IMR-90 (cell line): ENCODE results near the gene TMEM176B. TPM values are rescaled to one million over a fixed set of nuclear protein-coding genes. Genes with fewer than 3 reads are reported as not detected.

ENCODE experiments used
- ATAC-seq: fragments of 200-7000 bp; cut with Tn5 transposase; 2 replicates; pipeline ENCODE4 v1.9.1; 2020; ENCODE audit warnings: low read depth, mild to moderate bottlenecking, moderate library complexity
- BruUV-seq: library from RNA; stranded (reverse); fragments of 400-500 nt; replicated peaks from 2 replicates; lab custom pipeline; 2021; lab: Mats Ljungman, UMichigan
- CTCF ChIA-PET: fragments of 300-600 bp; formaldehyde crosslinking; extraction: SDS; loops from one replicate; lab custom pipeline; 2021; ENCODE audit warnings: antibody characterized with exemption; lab: Yijun Ruan, JAX
- POLR2A ChIA-PET: fragments of 300-600 bp; sonication (Branson Sonifier 250); formaldehyde crosslinking; loops from one replicate; lab custom pipeline; 2022; ENCODE audit warnings: antibody characterized with exemption; ENCODE audit not compliant: unreplicated experiment; lab: Charles Lee
- DNase-seq: peaks from one replicate; pipeline ENCODE4 v3.0.0; 2013
- H2AFZ ChIP-seq: replicated peaks from 2 replicates; pipeline ENCODE3; 2013; ENCODE audit warnings: low read length, mild to moderate bottlenecking; ENCODE audit not compliant: poor library complexity
- H2AK5ac ChIP-seq: 2 replicates; pipeline ENCODE4 v1.6.1; 2013; ENCODE audit warnings: low read depth, low read length, inconsistent platforms
- H2AK9ac ChIP-seq: replicated peaks from 2 replicates; pipeline ENCODE3; 2013; ENCODE audit warnings: mild to moderate bottlenecking, low read depth, low read length, moderate library complexity; ENCODE audit not compliant: poor library complexity
- H2BK120ac ChIP-seq: 2 replicates; pipeline ENCODE4 v1.6.1; 2013; ENCODE audit warnings: low read depth, low read length, inconsistent platforms
- H2BK15ac ChIP-seq: 3 replicates; pipeline ENCODE4 v1.6.1; 2013; ENCODE audit warnings: low read depth, low read length, inconsistent platforms
- H2BK20ac ChIP-seq: 2 replicates; pipeline ENCODE4 v1.6.1; 2013; ENCODE audit warnings: low read depth, mild to moderate bottlenecking, inconsistent platforms, low read length, moderate library complexity
- H2BK5ac ChIP-seq: 2 replicates; pipeline ENCODE4 v1.6.1; 2013; ENCODE audit warnings: mild to moderate bottlenecking, low read depth, low read length, inconsistent platforms; ENCODE audit not compliant: poor library complexity, severe bottlenecking
- H3K14ac ChIP-seq: replicated peaks from 2 replicates; pipeline ENCODE4 v1.6.1; 2013; ENCODE audit warnings: low read depth, low read length, inconsistent platforms
- H3K18ac ChIP-seq: 2 replicates; pipeline ENCODE4 v1.6.1; 2013; ENCODE audit warnings: low read depth, low read length, control low read depth
- H3K23ac ChIP-seq: 2 replicates; pipeline ENCODE4 v1.6.1; 2013; ENCODE audit warnings: low read depth, low read length, inconsistent platforms
- H3K27ac ChIP-seq: 2 replicates; pipeline ENCODE4 v1.5.1; 2013; ENCODE audit warnings: mild to moderate bottlenecking, control low read depth, low read length; ENCODE audit not compliant: insufficient read depth
- H3K27me3 ChIP-seq: 2 replicates; pipeline ENCODE4 v1.6.1; 2013; ENCODE audit warnings: low read length; ENCODE audit not compliant: control insufficient read depth, insufficient read depth
- H3K36me3 ChIP-seq: 2 replicates; pipeline ENCODE4 v1.6.1; 2013; ENCODE audit warnings: low read length, mixed read lengths; ENCODE audit not compliant: control insufficient read depth, insufficient read depth
- H3K4ac ChIP-seq: 2 replicates; pipeline ENCODE4 v1.6.1; 2013; ENCODE audit warnings: low read depth, low read length, inconsistent platforms
- H3K4me1 ChIP-seq: 2 replicates; pipeline ENCODE4 v1.6.1; 2013; ENCODE audit warnings: low read length, mixed read lengths; ENCODE audit not compliant: control insufficient read depth, insufficient read depth
- H3K4me2 ChIP-seq: 2 replicates; pipeline ENCODE4 v1.6.1; 2013; ENCODE audit warnings: low read depth, mild to moderate bottlenecking, control low read depth, low read length, moderate library complexity
- H3K4me3 ChIP-seq: 2 replicates; pipeline ENCODE4 v1.5.1; 2013; ENCODE audit warnings: low read depth, mild to moderate bottlenecking, control low read depth, low read length, moderate library complexity; ENCODE audit not compliant: insufficient read depth
- H3K56ac ChIP-seq: 2 replicates; pipeline ENCODE4 v1.6.1; 2013; ENCODE audit warnings: low read length, inconsistent platforms; ENCODE audit not compliant: insufficient read depth; ENCODE audit errors: extremely low read depth
- H3K79me1 ChIP-seq, 2 experiments: 2 replicates each; pipeline ENCODE4 v1.6.1; 2013; ENCODE audit warnings: low read length in 2 of 2, inconsistent platforms in 1 of 2, low read depth in 1 of 2
- H3K9ac ChIP-seq: 2 replicates; pipeline ENCODE4 v1.6.1; 2013; ENCODE audit warnings: low read depth, low read length, control low read depth
- H3K9me1 ChIP-seq: 2 replicates; pipeline ENCODE4 v1.6.1; 2013; ENCODE audit warnings: low read length, inconsistent platforms; ENCODE audit not compliant: insufficient read depth
- H3K9me3 ChIP-seq: 2 replicates; pipeline ENCODE4 v1.6.1; 2013; ENCODE audit warnings: low read length; ENCODE audit not compliant: control insufficient read depth, insufficient read depth
- H4K20me1 ChIP-seq: 2 replicates; pipeline ENCODE4 v1.6.1; 2013; ENCODE audit warnings: low read length, inconsistent platforms; ENCODE audit not compliant: insufficient read depth
- H4K5ac ChIP-seq: 2 replicates; pipeline ENCODE4 v1.6.1; 2013; ENCODE audit warnings: mild to moderate bottlenecking, low read depth, low read length, control low read depth
- H4K8ac ChIP-seq, 2 experiments: 2 replicates each; pipeline ENCODE4 v1.6.1; 2013; ENCODE audit warnings: low read depth in 2 of 2, low read length in 2 of 2, control low read depth in 1 of 2, inconsistent platforms in 1 of 2
- H4K91ac ChIP-seq: 2 replicates; pipeline ENCODE4 v1.6.1; 2013; ENCODE audit warnings: low read depth, low read length, inconsistent platforms; ENCODE audit not compliant: insufficient read depth
- CEBPB ChIP-seq: IDR thresholded peaks from 2 replicates; pipeline ENCODE4 v1.6.1; 2012; ENCODE audit warnings: low read depth, low read length, improper control_type of control experiment
- CHD1 ChIP-seq: IDR thresholded peaks from 2 replicates; pipeline ENCODE4 v1.6.1; 2012; ENCODE audit warnings: low read depth, low read length, improper control_type of control experiment
- FOS ChIP-seq: fragments of 150-350 bp; IDR thresholded peaks from 2 replicates; pipeline ENCODE4 v1.6.1; 2016; ENCODE audit warnings: low read depth, low read length
- MXI1 ChIP-seq: IDR thresholded peaks from 2 replicates; pipeline ENCODE4 v1.6.1; 2012; ENCODE audit warnings: low read depth, mild to moderate bottlenecking, low read length, moderate library complexity, borderline replicate concordance
- RCOR1 ChIP-seq: IDR thresholded peaks from 2 replicates; pipeline ENCODE4 v1.6.1; 2012; ENCODE audit warnings: mild to moderate bottlenecking, low read length, improper control_type of control experiment; ENCODE audit not compliant: insufficient replicate concordance
- RFX5 ChIP-seq: IDR thresholded peaks from 2 replicates; pipeline ENCODE4 v1.8.0; 2012; ENCODE audit warnings: low read depth, mild to moderate bottlenecking, low read length, moderate library complexity
- SMC3 ChIP-seq: fragments of 150-350 bp; IDR thresholded peaks from 2 replicates; pipeline ENCODE4 v1.6.1; 2016; ENCODE audit warnings: low read depth, mild to moderate bottlenecking, antibody characterized with exemption, low read length, moderate library complexity
- WGBS, 2 experiments: methylation state at CpG; one replicate each; pipeline versions ENCODE4 v1.1.5 to v1.1.7; 2013; ENCODE audit warnings: missing lambda C conversion rate in 2 of 2; ENCODE audit not compliant: insufficient read length in 1 of 2; ENCODE audit errors: extremely low coverage in 2 of 2; 5-methylcytosine and 5-hydroxymethylcytosine counted together
- dilution Hi-C: fragments of 300-500 bp; cut with HindIII; formaldehyde crosslinking; loops from one replicate; pipeline ENCODE4 v1.14.3; 2018; ENCODE audit warnings: low sequenced_read_pairs; ENCODE audit not compliant: unreplicated experiment
- in situ Hi-C: fragments of 300-500 bp; cut with MboI; formaldehyde crosslinking; loops from 3 replicates; pipeline ENCODE4 v1.14.3; 2019; ENCODE audit warnings: low sequenced_read_pairs, inconsistent platforms, mixed read lengths
- intact Hi-C: fragments of 100-400 bp; cut with micrococcal nuclease; formaldehyde crosslinking; loops from 2 replicates; pipeline ENCODE4 v1.10.0; 2022
- polyA plus RNA-seq, 3 experiments: library from polyadenylated mRNA; depleted of rRNA; stranded (reverse); fragments of >200 nt; gene quantifications; 2 replicates each; pipeline ENCODE4 v1.2.3, GENCODE V29; 2012; ENCODE audit warnings: low replicate concordance in 1 of 3
- total RNA-seq: library from RNA; depleted of rRNA; stranded (reverse); fragments of >200 nt; gene quantifications from 2 replicates; pipeline ENCODE4 v1.2.3, GENCODE V29; 2012
- TF ChIP-seq, protein P1 (sequence below): fragments of 150-350 bp; IDR thresholded peaks from 2 replicates; pipeline ENCODE4 v1.6.1; 2016; ENCODE audit warnings: low read depth, mild to moderate bottlenecking, low read length, moderate library complexity, borderline replicate concordance
- TF ChIP-seq, protein P2 (sequence below): conservative IDR thresholded peaks from 2 replicates; pipeline ENCODE4 v1.5.1; 2012; ENCODE audit warnings: mild to moderate bottlenecking, low read depth, low read length, improper control_type of control experiment

Gene TMEM176B
- total and polyA plus RNA-seq, 2 of the 4 experiments (the other 2 are of a cell fraction) = not detected

DNA sequence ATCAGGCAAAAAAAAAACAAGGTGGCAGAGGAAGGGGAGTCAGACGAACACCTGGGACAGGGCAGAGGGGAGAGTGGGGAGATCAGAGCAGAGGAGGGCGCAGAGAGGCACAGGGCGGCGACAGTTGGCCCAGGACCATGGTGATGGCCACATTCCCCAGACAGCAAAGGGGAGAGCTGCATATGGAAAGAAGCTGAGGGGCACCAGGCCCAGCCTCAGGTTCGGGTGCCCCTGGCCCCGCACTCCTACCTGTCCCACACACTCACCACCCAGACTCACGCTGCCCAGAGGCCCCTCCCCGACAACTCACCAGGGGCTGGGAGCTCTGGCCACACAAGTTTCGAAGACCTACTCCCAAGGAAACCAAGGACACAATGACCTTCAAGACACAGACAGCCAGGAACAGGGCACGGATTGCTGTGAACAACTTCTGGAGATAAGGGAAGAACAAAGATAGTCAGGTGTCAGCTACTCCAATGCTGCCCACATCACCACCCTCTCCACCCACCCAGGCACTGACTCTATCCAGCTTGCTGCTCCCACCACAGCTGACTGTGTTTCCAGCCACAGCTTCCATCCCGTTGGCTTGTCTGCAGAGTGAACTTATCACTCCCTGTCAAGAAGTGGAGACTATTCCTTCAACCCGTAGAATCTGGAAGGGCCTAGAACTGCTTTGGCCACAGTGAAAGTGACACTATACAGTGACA lies 8.3 kb downstream of the TMEM176B start:
- 67% methylated on average over 3 of the region's 12 CpGs; no CpG with 5 or more reads in 1 of the 2 experiments for WGBS, 2 experiments
- Histone ChIP-seq H3K9ac (no peak overlapping the region), H3K27me3 (no peaks in the 10 kb centered on the region), H3K36me3 (peaks cover 3% of the 10 kb centered on the region; the same call in 1 of the 2 replicates), H3K18ac (no peak overlapping the region; the same call in 1 of the 2 replicates), H3K9me1 (no peaks in the 10 kb centered on the region), H3K23ac (no peak overlapping the region), H2BK20ac (no peak overlapping the region), H4K20me1 (no peaks in the 10 kb centered on the region), H3K79me1 (no peaks in the 10 kb centered on the region), H3K4ac (no peak overlapping the region), H2BK15ac (no peak overlapping the region), H3K4me3 (no peak overlapping the region), H3K9me3 (no peaks in the 10 kb centered on the region), H2AK5ac (0 out of 2 replicates have a peak overlapping the region, but pooled peaks have one; percentile 32), H3K56ac (no peak overlapping the region), H2BK120ac (peak overlapping the region; percentile 38; the same call in 1 of the 2 replicates), H3K27ac (no peak overlapping the region), H4K91ac (no peak overlapping the region), H3K4me1 (peaks cover 19% of the 10 kb centered on the region; the same call in 1 of the 2 replicates), H4K5ac (no peak overlapping the region; the same call in 1 of the 2 replicates), H3K4me2 (no peak overlapping the region), H2AK9ac (no peak overlapping the region), H2AFZ (no peak overlapping the region), H2BK5ac (no peak overlapping the region), H3K14ac (no peak overlapping the region), H4K8ac (no peak overlapping the region)
- intact Hi-C loops = no loop called here
- ChIA-PET CTCF (no interaction called here), POLR2A (no interaction called here)
- no TSS peak for BruUV-seq
- DNase-seq = no peak
- in situ Hi-C loops = loop anchor here (25.0 kb wide), 1 partner anchor 320 kb away; no protein-coding TSS in a partner anchor
- TF ChIP-seq MXI1 = no peak
- TF ChIP-seq SMC3 = no peak
- no peak for TF ChIP-seq FOS
- TF ChIP-seq RFX5 = no peak
- TF ChIP-seq CHD1 = no peak
- TF ChIP-seq, protein P1, sequence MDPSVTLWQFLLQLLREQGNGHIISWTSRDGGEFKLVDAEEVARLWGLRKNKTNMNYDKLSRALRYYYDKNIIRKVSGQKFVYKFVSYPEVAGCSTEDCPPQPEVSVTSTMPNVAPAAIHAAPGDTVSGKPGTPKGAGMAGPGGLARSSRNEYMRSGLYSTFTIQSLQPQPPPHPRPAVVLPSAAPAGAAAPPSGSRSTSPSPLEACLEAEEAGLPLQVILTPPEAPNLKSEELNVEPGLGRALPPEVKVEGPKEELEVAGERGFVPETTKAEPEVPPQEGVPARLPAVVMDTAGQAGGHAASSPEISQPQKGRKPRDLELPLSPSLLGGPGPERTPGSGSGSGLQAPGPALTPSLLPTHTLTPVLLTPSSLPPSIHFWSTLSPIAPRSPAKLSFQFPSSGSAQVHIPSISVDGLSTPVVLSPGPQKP = no peak
- TF ChIP-seq, protein P2, sequence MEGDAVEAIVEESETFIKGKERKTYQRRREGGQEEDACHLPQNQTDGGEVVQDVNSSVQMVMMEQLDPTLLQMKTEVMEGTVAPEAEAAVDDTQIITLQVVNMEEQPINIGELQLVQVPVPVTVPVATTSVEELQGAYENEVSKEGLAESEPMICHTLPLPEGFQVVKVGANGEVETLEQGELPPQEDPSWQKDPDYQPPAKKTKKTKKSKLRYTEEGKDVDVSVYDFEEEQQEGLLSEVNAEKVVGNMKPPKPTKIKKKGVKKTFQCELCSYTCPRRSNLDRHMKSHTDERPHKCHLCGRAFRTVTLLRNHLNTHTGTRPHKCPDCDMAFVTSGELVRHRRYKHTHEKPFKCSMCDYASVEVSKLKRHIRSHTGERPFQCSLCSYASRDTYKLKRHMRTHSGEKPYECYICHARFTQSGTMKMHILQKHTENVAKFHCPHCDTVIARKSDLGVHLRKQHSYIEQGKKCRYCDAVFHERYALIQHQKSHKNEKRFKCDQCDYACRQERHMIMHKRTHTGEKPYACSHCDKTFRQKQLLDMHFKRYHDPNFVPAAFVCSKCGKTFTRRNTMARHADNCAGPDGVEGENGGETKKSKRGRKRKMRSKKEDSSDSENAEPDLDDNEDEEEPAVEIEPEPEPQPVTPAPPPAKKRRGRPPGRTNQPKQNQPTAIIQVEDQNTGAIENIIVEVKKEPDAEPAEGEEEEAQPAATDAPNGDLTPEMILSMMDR = no peak
- TF ChIP-seq CEBPB = no peak
- TF ChIP-seq RCOR1 = no peak
- ATAC-seq = no peak
- dilution Hi-C loops = no loop called here
